COR-L47 (cell line): ENCODE data around the gene ANKRD42.
"Not testable (repeated sequence)": the region's sequence is repeated elsewhere in the genome, so short reads cannot be mapped to it uniquely, and the experiment has no call there.

Experiments used
- DNase-seq: peaks from one replicate; lab custom pipeline; 2025; lab: John Stamatoyannopoulos, UW

Gene ANKRD42

GRCh38 chr11:83174008-83174407 is 19.5 kb upstream of the ANKRD42 start:
- no peak for DNase-seq

DNA sequence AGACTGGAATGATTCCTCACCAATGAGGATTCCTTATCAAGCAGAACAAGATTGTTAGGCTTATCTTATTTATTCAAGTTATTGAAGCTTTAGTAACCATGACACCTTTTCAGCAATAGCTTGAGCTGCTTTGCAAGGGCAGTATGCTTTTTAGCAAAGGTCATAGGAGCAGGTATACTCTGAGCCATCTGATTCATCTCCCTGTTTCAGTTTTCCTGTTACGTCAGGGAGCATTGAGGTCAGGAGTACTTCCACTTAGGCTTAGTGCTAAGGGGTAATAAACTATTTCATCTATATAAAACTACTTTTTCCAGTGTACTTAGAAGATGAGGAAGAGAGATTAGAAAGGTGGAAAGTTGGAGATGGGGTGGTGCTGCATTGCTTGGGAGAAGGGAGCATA is 17.7 kb upstream of the ANKRD42 start:
- DNase-seq, result no peak

GRCh38 chr11:83181815-83182214 is 11.7 kb upstream of the ANKRD42 start:
- no peak for DNase-seq

DNA sequence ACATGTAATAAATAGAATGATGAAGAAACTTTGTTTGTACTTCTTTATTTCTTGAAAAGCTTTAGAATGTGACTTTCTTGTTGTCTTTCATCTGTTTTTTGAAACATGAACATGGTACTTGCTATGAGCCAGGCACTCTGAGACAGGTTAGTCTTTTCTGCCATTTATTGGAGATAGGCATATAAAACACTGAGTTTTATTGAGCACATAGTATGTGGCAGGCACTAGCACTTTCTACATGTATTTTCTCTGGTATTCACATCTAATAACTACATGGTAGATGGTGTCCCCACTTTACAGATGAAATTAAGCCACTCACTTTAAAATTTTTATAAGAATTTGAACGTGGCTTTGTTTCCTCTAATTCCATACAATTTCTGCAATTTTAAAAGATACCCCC is 7.7 kb upstream of the ANKRD42 start:
- DNase-seq, result no peak

- no peak for DNase-seq
Observed at GRCh38 chr11:83187465-83187864, 6.0 kb upstream of the ANKRD42 start.

GRCh38 chr11:83191491-83191890 is 2.0 kb upstream of the ANKRD42 start:
- DNase-seq, result no peak

- no peak for DNase-seq
Observed at GRCh38 chr11:83191986-83192385, 1.5 kb upstream of the ANKRD42 start.

GRCh38 chr11:83192606-83193245 is 786 bp upstream of the ANKRD42 start:
- no peak for DNase-seq

DNA sequence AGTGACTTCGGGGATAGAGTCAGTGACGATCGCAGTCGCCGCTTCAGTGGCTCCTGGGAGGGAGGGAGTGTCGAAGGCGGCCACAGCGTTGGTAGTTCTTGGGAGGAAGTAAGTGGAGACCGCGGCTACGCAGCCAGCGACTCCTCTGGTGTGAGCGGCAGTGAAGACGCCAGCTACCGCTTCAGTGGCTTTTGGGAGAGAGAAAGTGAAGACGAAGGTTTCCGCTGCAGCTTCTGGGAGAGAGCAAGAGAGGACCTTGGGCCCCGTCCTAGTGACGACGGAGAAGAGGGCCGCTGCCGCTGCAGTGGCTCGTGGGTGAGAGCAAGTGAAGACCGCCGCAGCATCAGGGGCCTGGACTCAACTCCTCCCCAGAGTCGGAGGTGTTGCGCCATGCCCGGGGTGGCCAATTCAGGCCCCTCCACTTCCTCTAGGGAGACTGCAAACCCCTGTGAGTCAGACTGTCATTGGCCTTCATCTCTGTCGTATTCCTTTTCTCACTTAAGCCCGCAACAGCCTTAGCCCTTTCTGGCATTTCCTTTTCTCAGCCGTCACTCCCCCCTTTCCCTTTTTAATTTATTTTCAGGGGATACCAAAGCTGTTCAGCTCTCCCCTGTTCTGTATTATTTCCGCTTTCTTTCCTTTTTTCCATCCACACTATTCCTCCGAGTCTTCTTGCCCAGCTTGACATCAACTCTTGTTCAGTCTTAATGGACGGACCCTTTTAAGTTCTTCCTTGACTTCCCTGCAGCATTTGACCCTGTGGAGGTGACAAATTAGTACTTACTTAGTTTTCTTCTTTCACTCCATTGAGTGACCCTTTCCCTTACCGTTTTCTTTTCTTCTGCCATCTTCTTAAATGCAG is 1.0 kb downstream of the ANKRD42 start:
- no peak for DNase-seq

GRCh38 chr11:83195143-83195466 is 1.6 kb downstream of the ANKRD42 start:
- no peak for DNase-seq

GRCh38 chr11:83195649-83196048 is 2.1 kb downstream of the ANKRD42 start:
- DNase-seq, result no peak

DNA sequence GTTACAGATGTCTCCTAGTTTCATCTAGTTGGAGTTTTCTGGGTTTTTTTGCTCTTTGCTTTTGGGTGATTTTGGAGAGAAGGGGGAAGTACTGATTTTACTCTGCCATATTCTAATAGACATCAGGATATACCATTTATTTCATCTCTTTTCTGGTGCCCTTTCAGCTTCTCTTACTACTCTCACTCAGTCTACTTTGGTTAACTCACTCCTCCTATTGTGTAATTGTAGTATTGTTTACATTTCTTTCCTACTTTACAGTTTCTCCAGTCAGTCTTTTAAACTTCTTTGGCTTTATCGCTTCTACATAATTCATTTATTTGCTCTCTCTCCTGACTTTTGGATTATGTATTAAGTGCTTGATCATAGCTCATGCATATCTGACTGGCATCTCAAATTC is 6.5 kb downstream of the ANKRD42 start:
- DNase-seq, result no peak

DNA sequence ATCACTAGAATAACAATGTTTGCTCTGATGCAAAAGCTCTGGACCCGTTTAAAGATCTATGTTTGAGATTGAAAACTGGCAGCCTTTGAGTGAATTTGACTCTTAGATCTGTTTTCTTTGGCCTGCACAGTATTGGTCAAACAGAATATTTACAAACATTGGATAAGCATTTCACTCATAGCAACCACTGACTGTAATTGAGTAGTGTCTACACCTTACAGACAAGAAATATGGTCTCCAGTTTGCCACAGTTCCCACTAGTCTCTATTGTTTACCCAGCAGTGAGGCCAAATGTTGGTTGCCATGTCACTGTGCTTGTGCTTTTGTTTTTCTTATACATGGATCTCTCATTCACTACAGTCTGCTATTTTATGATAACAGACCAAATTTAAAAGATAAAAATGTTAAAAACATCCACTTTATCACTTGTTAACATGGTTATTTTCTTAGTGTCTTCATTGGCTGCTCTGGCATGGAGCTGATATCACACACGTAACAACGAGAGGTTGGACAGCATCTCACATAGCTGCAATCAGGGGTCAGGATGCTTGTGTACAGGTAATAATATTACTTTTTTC is 12.2 kb downstream of the ANKRD42 start:
- no peak for DNase-seq

- DNase-seq, result no peak
Observed at GRCh38 chr11:83206221-83206620, 12.7 kb downstream of the ANKRD42 start.

- DNase-seq, result not testable (repeated sequence)
Observed at GRCh38 chr11:83206771-83207382, 13.4 kb downstream of the ANKRD42 start.

DNA sequence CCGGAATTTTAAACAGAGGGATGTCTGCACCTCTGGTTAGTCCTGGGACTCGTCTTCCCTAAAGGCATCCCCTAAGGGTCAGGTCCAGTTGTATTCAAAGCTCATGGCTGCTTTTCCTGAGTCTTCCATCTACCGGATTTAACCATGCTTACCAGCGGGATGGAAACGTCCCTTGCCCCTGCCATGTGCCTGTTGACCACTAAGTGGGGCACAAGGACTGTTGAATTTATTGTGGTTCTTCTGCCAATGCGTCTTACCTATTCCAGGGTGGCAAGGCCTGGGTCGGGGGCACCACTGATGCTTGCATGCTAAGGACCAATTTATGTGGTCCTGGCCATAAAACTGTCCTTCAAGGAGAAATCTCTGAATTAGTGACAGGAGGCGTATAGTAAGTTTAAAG is 25.6 kb downstream of the ANKRD42 start:
- no peak for DNase-seq

DNA sequence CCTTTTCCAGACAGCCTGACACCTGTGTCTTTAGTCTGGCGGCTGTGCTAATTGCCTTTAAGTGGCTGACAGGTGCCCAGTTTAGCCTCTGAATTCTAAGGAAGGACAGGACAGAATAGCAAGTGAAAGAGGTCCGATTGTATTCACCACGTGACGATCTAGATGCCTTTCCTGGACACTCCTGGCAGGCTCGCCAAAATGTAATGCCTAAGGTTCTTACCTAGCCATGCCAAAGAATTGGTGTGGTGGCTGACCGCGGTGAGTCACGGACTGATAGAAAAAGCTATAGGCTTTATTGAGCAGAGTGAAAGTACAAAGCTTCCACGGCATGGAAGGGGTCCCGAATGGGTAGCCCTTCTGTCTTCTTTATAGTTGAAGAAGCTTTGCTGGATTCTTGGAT is 26.7 kb downstream of the ANKRD42 start:
- no peak for DNase-seq

- DNase-seq, result no peak
Observed at GRCh38 chr11:83221694-83222093, 28.2 kb downstream of the ANKRD42 start.

DNA sequence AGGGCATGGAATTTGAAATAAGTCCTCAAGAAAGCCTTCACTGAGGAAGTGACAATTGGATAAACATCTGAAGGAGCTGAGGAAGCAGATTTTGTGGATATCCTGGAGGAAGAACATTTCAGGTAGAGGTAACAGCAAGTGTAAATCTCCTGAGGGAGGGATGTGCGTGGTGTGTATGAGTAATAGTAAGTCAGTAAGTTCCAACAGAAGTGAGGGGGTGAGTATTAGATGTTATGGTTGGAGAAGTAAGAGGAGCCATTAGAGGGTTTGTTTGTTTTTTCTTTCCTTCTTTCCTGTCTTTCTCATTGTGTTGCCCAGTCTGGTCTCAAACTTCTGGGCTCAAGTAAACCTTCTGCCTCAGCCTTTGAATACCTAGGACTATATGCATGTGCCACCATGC is 29.0 kb downstream of the ANKRD42 start:
- DNase-seq, result no peak

- DNase-seq, result no peak
Observed at GRCh38 chr11:83223457-83223856, 29.9 kb downstream of the ANKRD42 start.

- DNase-seq, result no peak
Observed at GRCh38 chr11:83235825-83236224, 42.3 kb downstream of the ANKRD42 start.

DNA sequence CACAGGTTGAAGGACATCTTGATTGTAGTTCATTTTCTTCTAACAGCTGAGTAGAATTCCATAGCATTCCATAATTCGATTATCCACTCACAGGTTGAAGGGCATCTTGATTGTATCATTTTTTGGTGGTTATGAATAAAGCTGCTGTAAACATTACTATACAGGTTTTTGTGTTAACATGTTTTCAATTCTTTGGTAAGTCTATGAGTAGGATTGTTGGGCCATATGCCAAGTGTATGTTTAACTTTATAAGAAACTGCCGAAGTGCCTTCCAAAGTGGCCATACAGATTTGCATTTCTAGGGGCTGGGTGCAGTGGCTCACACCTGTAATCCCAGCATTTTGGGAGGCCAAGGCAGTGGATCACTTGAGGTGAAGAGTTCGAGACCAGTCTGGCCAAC is 44.6 kb downstream of the ANKRD42 start:
- DNase-seq, result no peak
